Upper lobe of left lung (tissue), 4 donors: Measurements from ENCODE around the gene MSI2.

Experiments
- POLR2A ChIP-seq, 4 donors: fragments of 450-650 bp; IDR thresholded peaks; one replicate each; pipeline ENCODE4 v1.5.1; 2016 to 2017; ENCODE audit warnings: antibody characterized with exemption in 4 of 4, mild to moderate bottlenecking in 2 of 4
- TF ChIP-seq, protein P1 (sequence below), 6 experiments: fragments of 450-650 bp in 4 of 6; fragments of 200-600 bp in 2 of 6; sonication (generic) in 2 of 6; IDR thresholded peaks; one replicate each; pipeline ENCODE4 v1.5.1; 2016 to 2019; ENCODE audit warnings: antibody characterized with exemption in 6 of 6

DNA sequence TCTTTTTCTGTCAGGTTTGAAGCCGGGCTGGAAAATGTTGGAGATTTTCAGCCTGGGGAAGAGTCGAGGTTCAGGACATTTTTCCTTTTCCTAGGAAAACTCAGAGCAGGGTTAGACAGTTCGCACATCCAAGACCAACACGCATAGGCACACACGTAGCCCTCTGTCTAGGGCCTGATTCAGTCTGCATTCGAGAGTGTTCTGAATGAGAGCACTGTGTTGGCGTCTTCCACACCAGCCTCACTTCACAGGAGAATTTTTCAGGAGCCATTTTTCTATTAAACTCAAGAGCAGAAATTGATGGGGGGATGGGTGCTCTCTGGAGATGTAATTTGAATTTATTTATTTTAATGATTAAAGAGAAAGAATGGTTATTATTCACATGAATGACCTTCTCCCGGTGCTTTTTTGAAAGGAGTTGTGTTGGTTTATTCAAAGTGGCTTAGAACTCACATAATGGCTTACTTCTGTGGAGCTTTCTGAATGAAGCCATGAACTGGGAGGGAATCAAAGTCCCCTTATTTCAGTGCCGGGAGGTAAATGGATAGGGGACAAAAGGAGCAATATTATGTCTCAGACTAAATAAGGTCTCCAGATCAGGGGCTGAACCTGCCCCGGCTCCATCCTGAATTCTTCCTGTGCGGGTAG, 294.5 kb downstream of the MSI2 start:
- TF ChIP-seq, protein P1, sequence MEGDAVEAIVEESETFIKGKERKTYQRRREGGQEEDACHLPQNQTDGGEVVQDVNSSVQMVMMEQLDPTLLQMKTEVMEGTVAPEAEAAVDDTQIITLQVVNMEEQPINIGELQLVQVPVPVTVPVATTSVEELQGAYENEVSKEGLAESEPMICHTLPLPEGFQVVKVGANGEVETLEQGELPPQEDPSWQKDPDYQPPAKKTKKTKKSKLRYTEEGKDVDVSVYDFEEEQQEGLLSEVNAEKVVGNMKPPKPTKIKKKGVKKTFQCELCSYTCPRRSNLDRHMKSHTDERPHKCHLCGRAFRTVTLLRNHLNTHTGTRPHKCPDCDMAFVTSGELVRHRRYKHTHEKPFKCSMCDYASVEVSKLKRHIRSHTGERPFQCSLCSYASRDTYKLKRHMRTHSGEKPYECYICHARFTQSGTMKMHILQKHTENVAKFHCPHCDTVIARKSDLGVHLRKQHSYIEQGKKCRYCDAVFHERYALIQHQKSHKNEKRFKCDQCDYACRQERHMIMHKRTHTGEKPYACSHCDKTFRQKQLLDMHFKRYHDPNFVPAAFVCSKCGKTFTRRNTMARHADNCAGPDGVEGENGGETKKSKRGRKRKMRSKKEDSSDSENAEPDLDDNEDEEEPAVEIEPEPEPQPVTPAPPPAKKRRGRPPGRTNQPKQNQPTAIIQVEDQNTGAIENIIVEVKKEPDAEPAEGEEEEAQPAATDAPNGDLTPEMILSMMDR (IDR thresholded peaks at IDR 0.05) = no peak
- TF ChIP-seq POLR2A (IDR thresholded peaks at IDR 0.05) = no peak
